ENCODE data around the gene U2AF1L4.
"Not testable (repeated sequence)": the region's sequence is repeated elsewhere in the genome, so short reads cannot be mapped to it uniquely, and the experiment has no call there.

Gene U2AF1L4

DNA sequence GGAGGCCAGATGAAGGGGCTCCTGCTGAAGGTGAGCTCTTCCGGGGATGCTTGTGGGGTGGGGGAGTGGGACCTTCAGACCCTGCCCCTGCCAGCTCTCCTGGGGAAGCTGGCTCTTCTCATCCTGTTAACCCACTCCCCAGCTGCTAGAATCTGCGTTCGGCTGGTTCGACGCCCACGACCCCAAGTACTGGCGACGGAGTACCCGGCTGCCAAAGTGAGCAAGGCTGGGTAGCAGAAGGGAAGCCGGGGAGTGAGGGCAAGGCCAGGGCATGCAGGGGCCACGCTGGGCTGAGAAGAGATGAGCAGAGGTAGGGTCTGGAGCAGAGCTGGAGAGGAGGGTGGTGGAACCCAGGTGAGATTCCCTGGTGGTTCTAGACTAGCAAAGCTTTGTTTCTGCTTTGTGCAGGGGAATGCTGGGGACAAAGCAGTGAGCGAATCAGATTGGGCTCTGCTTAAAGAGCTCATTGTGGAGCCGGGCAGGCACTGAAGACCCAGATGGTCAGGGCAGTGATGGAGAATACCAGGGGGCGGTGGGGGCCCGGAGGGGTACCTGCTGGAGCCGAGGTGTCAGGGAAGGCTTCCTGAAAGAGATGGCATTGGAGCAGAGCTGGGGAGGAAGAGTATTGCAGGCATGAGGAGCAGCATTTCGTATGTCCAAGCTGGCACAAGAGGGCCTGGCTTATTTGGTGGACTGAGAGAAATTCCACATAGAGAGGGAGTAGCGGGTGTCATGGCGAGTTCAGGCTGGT, 17.1 kb downstream of the U2AF1L4 start:
- H3K4me3 ChIP-seq (ENCODE audit: low read depth, low read length), result no peak overlapping the region
- in situ Hi-C loops (cut with HindIII; ENCODE audit: low sequenced_read_pairs), result no loop called here
- DNase-seq (ENCODE audit: low read depth), result no peak
- TF ChIP-seq, protein P1, sequence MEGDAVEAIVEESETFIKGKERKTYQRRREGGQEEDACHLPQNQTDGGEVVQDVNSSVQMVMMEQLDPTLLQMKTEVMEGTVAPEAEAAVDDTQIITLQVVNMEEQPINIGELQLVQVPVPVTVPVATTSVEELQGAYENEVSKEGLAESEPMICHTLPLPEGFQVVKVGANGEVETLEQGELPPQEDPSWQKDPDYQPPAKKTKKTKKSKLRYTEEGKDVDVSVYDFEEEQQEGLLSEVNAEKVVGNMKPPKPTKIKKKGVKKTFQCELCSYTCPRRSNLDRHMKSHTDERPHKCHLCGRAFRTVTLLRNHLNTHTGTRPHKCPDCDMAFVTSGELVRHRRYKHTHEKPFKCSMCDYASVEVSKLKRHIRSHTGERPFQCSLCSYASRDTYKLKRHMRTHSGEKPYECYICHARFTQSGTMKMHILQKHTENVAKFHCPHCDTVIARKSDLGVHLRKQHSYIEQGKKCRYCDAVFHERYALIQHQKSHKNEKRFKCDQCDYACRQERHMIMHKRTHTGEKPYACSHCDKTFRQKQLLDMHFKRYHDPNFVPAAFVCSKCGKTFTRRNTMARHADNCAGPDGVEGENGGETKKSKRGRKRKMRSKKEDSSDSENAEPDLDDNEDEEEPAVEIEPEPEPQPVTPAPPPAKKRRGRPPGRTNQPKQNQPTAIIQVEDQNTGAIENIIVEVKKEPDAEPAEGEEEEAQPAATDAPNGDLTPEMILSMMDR (IDR thresholded peaks at IDR 0.05; ENCODE audit: low read depth, low read length, missing control alignments), result no peak

- in situ Hi-C loops (cut with HindIII; ENCODE audit: low sequenced_read_pairs), result no loop called here
- no peak overlapping the region for H3K4me3 ChIP-seq (ENCODE audit: low read depth, low read length)
- TF ChIP-seq, protein P1 (IDR thresholded peaks at IDR 0.05; ENCODE audit: low read depth, low read length, missing control alignments), result no peak
- no peak for DNase-seq (ENCODE audit: low read depth)
Measured at GRCh38 chr19:35727053-35727955, 17.9 kb downstream of the U2AF1L4 start.

DNA sequence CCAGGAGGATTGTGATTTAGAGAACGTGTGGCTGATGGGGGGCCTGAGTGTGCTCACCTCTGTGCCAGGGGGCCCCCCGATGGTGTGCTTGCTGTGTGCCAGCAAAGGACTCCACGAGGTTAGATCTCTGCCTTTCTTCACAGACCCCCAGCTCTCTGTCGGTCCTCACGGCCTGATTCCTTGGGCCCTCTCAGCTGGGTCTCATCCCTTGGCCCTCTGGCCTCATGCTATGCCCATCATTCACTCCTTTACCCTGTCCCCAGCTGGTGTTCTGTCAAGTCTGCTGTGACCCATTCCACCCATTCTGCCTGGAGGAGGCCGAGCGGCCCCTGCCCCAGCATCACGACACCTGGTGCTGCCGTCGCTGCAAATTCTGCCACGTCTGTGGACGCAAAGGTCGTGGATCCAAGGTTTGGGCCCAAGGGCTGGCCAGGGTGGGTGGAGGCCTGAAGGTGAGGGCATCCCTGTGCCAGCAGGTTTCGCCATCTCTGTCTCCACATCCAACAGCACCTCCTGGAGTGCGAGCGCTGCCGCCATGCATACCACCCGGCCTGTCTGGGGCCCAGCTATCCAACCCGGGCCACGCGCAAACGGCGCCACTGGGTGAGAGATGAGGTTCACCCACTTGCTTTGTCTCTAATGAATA, 19.9 kb downstream of the U2AF1L4 start:
- TF ChIP-seq, protein P1 (IDR thresholded peaks at IDR 0.05; ENCODE audit: low read depth, low read length, missing control alignments), result no peak

GRCh38 chr19:35724560-35724959, 20.7 kb downstream of the U2AF1L4 start:
- no peak for DNase-seq (ENCODE audit: low read depth)
- in situ Hi-C loops (cut with HindIII; ENCODE audit: low sequenced_read_pairs), result no loop called here
- TF ChIP-seq, protein P1 (IDR thresholded peaks at IDR 0.05; ENCODE audit: low read depth, low read length, missing control alignments), result no peak
- H3K4me3 ChIP-seq (ENCODE audit: low read depth, low read length), result no peak overlapping the region

More for the DNA sequence above, 19.9 kb downstream of the U2AF1L4 start:
- DNase-seq (ENCODE audit: low read depth), result no peak
- in situ Hi-C loops (cut with HindIII; ENCODE audit: low sequenced_read_pairs), result no loop called here
- no peak overlapping the region for H3K4me3 ChIP-seq (ENCODE audit: low read depth, low read length)

DNA sequence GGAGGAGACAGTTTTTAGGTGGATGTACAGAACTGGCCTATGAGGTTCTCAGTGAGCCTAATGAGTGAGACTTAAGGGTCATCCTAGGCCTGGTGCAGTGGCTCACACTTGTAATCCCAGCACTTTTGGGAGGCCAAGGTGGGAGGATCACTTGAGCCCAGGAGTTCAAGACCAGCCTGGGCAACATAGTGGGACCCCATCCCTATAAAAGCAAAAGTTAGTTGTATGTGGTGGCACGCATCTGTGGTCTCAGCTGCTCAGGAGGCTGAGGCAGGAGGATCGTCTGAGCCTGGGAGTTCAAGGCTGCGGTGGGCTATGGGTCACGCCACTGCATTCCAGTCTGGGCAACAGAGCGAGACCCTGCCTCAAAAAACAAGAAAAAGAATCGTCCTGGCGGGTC, 21.1 kb downstream of the U2AF1L4 start:
- H3K4me3 ChIP-seq (ENCODE audit: low read depth, low read length); in situ Hi-C loops (cut with HindIII; ENCODE audit: low sequenced_read_pairs); DNase-seq (ENCODE audit: low read depth): not testable (repeated sequence)

DNA sequence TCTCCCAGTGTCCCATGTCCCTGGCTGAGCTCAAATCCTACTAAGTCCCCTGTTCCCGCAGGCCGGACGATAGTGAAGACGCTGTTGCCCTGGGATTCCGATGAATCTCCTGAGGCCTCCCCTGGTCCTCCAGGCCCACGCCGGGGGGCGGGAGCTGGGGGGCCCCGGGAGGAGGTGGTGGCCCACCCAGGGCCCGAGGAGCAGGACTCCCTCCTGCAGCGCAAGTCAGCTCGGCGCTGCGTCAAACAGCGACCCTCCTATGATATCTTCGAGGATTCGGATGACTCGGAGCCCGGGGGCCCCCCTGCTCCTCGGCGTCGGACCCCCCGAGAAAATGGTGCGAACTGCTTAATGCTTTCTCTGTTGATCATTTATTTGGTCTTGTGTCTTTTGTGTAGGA, 21.5 kb downstream of the U2AF1L4 start:
- no peak for DNase-seq (ENCODE audit: low read depth)
- in situ Hi-C loops (cut with HindIII; ENCODE audit: low sequenced_read_pairs), result no loop called here
- TF ChIP-seq, protein P1 (IDR thresholded peaks at IDR 0.05; ENCODE audit: low read depth, low read length, missing control alignments), result no peak
- no peak overlapping the region for H3K4me3 ChIP-seq (ENCODE audit: low read depth, low read length)
